Measurements from ENCODE around the gene PLCB4. TPM values are rescaled to one million over a fixed set of nuclear protein-coding genes. Genes with fewer than 3 reads are reported as not detected.
A peak's percentile ranks its signal among the peaks of the same experiment; 100 is the strongest.

PLCB4 gene
- total RNA-seq, 1 experiment from 2014 or later = 0.46 TPM

- DNase-seq (ENCODE audit: low spot score) = no peak
Observed at GRCh38 chr20:9441948-9442347, 373.1 kb downstream of the PLCB4 start.

GRCh38 chr20:9442858-9443257, 374.0 kb downstream of the PLCB4 start:
- DNase-seq (ENCODE audit: low spot score) = no peak

GRCh38 chr20:9444921-9445320, 376.0 kb downstream of the PLCB4 start:
- no peak for DNase-seq (ENCODE audit: low spot score)

GRCh38 chr20:9447182-9447581, 378.3 kb downstream of the PLCB4 start:
- no peak for DNase-seq (ENCODE audit: low spot score)

GRCh38 chr20:9453201-9453600, 384.3 kb downstream of the PLCB4 start:
- no peak for DNase-seq (ENCODE audit: low spot score)

- no peak for DNase-seq (ENCODE audit: low spot score)
Observed at GRCh38 chr20:9454791-9455190, 385.9 kb downstream of the PLCB4 start.

GRCh38 chr20:9457136-9457535, 388.2 kb downstream of the PLCB4 start:
- no peak for DNase-seq (ENCODE audit: low spot score)

GRCh38 chr20:9458138-9458796, 389.4 kb downstream of the PLCB4 start:
- DNase-seq (ENCODE audit: low spot score) = peak; percentile 43

GRCh38 chr20:9460518-9460917, 391.6 kb downstream of the PLCB4 start:
- DNase-seq (ENCODE audit: low spot score) = no peak

GRCh38 chr20:9467995-9468394, 399.1 kb downstream of the PLCB4 start:
- DNase-seq (ENCODE audit: low spot score) = peak; percentile 9

- no peak for DNase-seq (ENCODE audit: low spot score)
Observed at GRCh38 chr20:9474835-9475415, 406.0 kb downstream of the PLCB4 start.

GRCh38 chr20:9475456-9475855, 406.6 kb downstream of the PLCB4 start:
- DNase-seq (ENCODE audit: low spot score) = no peak

- no peak for DNase-seq (ENCODE audit: low spot score)
Observed at GRCh38 chr20:9476174-9476573, 407.3 kb downstream of the PLCB4 start.

- DNase-seq (ENCODE audit: low spot score) = no peak
Observed at GRCh38 chr20:9476637-9477036, 407.8 kb downstream of the PLCB4 start.

- no peak for DNase-seq (ENCODE audit: low spot score)
Observed at GRCh38 chr20:9478771-9479170, 409.9 kb downstream of the PLCB4 start.

GRCh38 chr20:9480066-9480465, 411.2 kb downstream of the PLCB4 start:
- DNase-seq (ENCODE audit: low spot score) = no peak

GRCh38 chr20:9482180-9482579, 413.3 kb downstream of the PLCB4 start:
- no peak for DNase-seq (ENCODE audit: low spot score)

GRCh38 chr20:9483131-9483530, 414.2 kb downstream of the PLCB4 start:
- DNase-seq (ENCODE audit: low spot score) = no peak

GRCh38 chr20:9485614-9486340, 416.9 kb downstream of the PLCB4 start:
- DNase-seq (ENCODE audit: low spot score) = no peak

- no peak for DNase-seq (ENCODE audit: low spot score)
Observed at GRCh38 chr20:9487231-9487630, 418.3 kb downstream of the PLCB4 start.

GRCh38 chr20:9488063-9488462, 419.2 kb downstream of the PLCB4 start:
- DNase-seq (ENCODE audit: low spot score) = no peak

GRCh38 chr20:9490161-9490560, 421.3 kb downstream of the PLCB4 start:
- DNase-seq (ENCODE audit: low spot score) = no peak

GRCh38 chr20:9490631-9491030, 421.7 kb downstream of the PLCB4 start:
- DNase-seq (ENCODE audit: low spot score) = no peak
